Measurements from ENCODE around the gene GARRE1. TPM values are rescaled to one million over a fixed set of nuclear protein-coding genes. Genes with fewer than 3 reads are reported as not detected.
A peak's percentile ranks its signal among the peaks of the same experiment; 100 is the strongest.

GARRE1 gene
- total RNA-seq, 1 donor from 2014 or later = 31.9 TPM

DNA sequence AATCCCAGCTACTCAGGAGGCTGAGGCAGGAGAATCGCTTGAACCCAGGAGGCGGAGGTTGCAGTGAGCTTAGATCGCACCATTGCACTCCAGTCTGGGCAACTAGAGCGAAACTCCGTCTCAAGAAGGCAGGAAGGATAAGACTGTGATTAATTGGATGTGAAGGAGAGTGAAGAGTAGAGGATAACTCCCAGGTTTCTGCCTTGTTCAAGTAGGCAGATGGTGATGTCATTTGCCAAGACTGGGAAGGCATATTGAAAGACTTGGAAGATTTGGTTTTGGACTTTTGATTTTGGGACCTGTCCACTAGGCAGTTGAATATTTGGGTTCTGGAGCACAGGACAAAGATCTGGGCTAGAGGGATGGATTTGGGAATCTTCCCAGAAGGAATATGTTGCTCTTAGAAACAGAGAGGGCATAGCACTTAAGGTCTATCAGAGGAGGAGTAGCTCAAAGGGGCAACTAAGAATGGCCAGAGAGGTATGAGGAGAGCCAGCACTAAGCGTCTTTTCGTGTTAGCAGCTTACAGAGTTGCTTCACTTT is 20.0 kb downstream of the GARRE1 start:
- Mint-ChIP-seq H3K27ac (no peak overlapping the region), H3K4me1 (ENCODE audit: low read depth) (peaks cover 17% of the 10 kb centered on the region), H3K4me3 (ENCODE audit: low read depth) (no peak overlapping the region), H3K36me3 (ENCODE audit: insufficient read depth) (peaks cover 7% of the 10 kb centered on the region), H3K9me3 (ENCODE audit: low read depth) (no peaks in the 10 kb centered on the region), H3K27me3 (no peaks in the 10 kb centered on the region)
- TF ChIP-seq, protein P1, sequence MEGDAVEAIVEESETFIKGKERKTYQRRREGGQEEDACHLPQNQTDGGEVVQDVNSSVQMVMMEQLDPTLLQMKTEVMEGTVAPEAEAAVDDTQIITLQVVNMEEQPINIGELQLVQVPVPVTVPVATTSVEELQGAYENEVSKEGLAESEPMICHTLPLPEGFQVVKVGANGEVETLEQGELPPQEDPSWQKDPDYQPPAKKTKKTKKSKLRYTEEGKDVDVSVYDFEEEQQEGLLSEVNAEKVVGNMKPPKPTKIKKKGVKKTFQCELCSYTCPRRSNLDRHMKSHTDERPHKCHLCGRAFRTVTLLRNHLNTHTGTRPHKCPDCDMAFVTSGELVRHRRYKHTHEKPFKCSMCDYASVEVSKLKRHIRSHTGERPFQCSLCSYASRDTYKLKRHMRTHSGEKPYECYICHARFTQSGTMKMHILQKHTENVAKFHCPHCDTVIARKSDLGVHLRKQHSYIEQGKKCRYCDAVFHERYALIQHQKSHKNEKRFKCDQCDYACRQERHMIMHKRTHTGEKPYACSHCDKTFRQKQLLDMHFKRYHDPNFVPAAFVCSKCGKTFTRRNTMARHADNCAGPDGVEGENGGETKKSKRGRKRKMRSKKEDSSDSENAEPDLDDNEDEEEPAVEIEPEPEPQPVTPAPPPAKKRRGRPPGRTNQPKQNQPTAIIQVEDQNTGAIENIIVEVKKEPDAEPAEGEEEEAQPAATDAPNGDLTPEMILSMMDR (IDR thresholded peaks at IDR 0.05; ENCODE audit: unreplicated experiment) = no peak
- DNase-seq (ENCODE audit: low spot score, unreplicated experiment) = no peak

DNA sequence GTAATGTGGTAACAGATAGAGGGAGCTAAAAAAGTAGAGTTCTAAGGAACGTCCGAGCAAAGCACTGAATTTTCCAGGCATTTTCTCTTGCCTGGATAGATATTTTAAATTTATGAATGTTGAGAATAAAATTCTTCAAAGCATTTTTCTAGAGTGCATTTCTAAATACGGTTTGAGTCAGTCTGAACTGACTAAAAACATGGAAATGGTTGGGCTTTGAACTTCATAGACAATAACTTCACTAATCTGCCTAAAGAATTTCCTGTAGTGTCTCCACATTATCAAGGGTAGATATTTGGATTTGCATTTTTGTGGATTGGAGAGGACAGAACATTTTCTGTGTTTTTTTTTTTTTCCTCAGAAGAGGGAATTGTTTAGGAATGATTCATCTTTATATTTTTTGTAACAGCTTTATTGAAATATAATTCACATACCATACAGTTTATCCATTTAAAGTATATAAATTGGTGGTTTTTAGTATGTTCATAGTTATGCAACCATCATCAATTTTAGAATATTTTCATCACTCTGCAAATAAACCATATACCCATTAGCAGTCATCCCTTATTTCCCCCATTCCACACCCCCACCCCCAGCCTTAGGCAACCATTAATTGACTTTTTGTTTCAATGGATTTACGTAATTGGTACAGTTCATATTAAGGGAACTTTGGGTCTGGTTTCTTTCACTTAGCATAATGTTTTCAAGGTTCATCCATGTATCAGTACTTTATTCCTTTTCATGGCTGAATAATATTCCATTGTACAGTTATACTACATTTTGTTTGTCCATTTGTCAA is 20.7 kb downstream of the GARRE1 start:
- TF ChIP-seq, protein P1 (IDR thresholded peaks at IDR 0.05; ENCODE audit: unreplicated experiment) = no peak
- Mint-ChIP-seq H3K27ac (no peak overlapping the region), H3K36me3 (ENCODE audit: insufficient read depth) (peaks cover 7% of the 10 kb centered on the region), H3K4me3 (ENCODE audit: low read depth) (no peak overlapping the region), H3K4me1 (ENCODE audit: low read depth) (peaks cover 13% of the 10 kb centered on the region), H3K27me3 (no peaks in the 10 kb centered on the region), H3K9me3 (ENCODE audit: low read depth) (no peaks in the 10 kb centered on the region)
- no peak for DNase-seq (ENCODE audit: low spot score, unreplicated experiment)

DNA sequence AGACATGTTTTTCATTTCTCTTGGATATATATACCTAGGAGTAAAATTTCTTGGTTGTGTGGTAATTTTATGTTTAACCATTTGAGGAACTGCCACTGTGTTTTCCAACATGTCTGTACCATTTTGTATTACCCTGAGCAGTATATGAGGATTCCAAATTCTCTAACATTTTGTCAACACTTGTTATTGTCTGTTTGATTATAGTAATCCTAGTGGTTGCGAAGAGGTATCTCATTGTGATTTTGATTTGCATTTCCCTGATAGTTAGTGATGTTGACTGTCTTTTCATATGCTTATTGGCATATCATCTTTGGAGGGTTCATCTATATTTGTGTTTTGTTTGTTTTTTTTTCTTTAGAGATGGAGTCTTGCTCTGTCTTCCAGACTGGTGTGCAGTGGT is 21.4 kb downstream of the GARRE1 start:
- no peak for DNase-seq (ENCODE audit: low spot score, unreplicated experiment)
- TF ChIP-seq, protein P1 (IDR thresholded peaks at IDR 0.05; ENCODE audit: unreplicated experiment) = no peak
- Mint-ChIP-seq H3K27me3 (no peaks in the 10 kb centered on the region), H3K27ac (peak overlapping the region; percentile 54), H3K9me3 (ENCODE audit: low read depth) (no peaks in the 10 kb centered on the region), H3K36me3 (ENCODE audit: insufficient read depth) (peaks cover 7% of the 10 kb centered on the region), H3K4me1 (ENCODE audit: low read depth) (peaks cover 13% of the 10 kb centered on the region), H3K4me3 (ENCODE audit: low read depth) (no peak overlapping the region)

DNA sequence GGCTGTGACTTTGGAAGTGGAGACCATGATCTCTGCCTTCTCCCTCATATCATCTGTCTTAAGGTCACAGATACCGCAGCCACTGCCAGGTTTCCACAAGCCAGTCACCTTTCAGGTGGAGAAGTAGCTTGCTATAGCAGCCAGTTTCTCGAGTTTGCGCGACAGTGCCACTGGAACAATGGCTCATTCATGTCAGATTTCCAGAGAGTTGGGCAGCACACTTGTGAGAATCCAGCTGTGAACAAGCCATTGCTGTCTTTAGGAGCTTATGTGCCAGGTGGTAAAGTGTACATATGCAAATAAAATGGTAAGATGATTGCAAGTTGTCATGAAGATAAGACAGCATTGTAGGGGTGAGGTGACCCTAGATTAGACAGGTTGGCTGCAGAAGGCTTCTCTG is 22.3 kb downstream of the GARRE1 start:
- no peak for DNase-seq (ENCODE audit: low spot score, unreplicated experiment)
- Mint-ChIP-seq H3K9me3 (ENCODE audit: low read depth) (no peaks in the 10 kb centered on the region), H3K27me3 (no peaks in the 10 kb centered on the region), H3K4me3 (ENCODE audit: low read depth) (no peak overlapping the region), H3K36me3 (ENCODE audit: insufficient read depth) (peaks cover 8% of the 10 kb centered on the region), H3K4me1 (ENCODE audit: low read depth) (peaks cover 13% of the 10 kb centered on the region), H3K27ac (peak overlapping the region; percentile 42)
- TF ChIP-seq, protein P1 (IDR thresholded peaks at IDR 0.05; ENCODE audit: unreplicated experiment) = no peak

DNA sequence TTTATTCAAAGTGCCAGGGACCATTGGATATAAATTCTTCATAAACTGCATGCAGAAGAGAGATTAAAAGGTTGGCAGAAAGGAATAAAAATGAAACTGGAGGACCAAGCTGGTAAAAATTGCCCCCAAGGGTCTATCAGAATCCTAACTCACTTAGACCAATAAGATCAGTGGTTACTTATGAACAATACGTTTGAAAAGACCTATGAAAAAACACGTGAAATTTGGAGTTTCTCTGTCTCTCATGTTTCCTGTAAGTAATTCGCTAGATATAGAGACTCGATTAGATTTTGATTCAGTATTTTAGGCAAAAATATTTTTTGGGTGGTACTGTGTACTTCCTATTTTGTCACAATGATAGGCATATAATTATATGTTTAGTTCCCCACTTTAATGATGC is 22.9 kb downstream of the GARRE1 start:
- H3K4me1 Mint-ChIP-seq (ENCODE audit: low read depth) = peaks cover 13% of the 10 kb centered on the region
- peaks cover 5% of the 10 kb centered on the region for H3K36me3 Mint-ChIP-seq (ENCODE audit: insufficient read depth)
- TF ChIP-seq, protein P1 (IDR thresholded peaks at IDR 0.05; ENCODE audit: unreplicated experiment) = no peak
- no peaks in the 10 kb centered on the region for H3K9me3 Mint-ChIP-seq (ENCODE audit: low read depth)
- no peak for DNase-seq (ENCODE audit: low spot score, unreplicated experiment)
- H3K27ac Mint-ChIP-seq = no peak overlapping the region
- no peaks in the 10 kb centered on the region for H3K27me3 Mint-ChIP-seq
- no peak overlapping the region for H3K4me3 Mint-ChIP-seq (ENCODE audit: low read depth)
